GM13977 (cell line): Measurements from ENCODE around the gene KIF25.
"Not testable (repeated sequence)": the region's sequence is repeated elsewhere in the genome, so short reads cannot be mapped to it uniquely, and the experiment has no call there.

Experiments used
- DNase-seq: peaks from one replicate; pipeline ENCODE4 v3.0.0; 2012; ENCODE audit warnings: low spot score
- in situ Hi-C: fragments of 300-500 bp; cut with MboI; formaldehyde crosslinking; loops from one replicate; pipeline ENCODE4 v1.12.0; 2022; ENCODE audit warnings: low sequenced_read_pairs, low pct_unique_long_range_greater_than_20kb, mixed read lengths, inconsistent platforms; ENCODE audit not compliant: unreplicated experiment
- TF ChIP-seq, protein P1 (sequence below): IDR thresholded peaks from 2 replicates; pipeline ENCODE4 v1.5.1; 2012; ENCODE audit warnings: mild to moderate bottlenecking, control low read depth; ENCODE audit not compliant: insufficient read depth; ENCODE audit errors: extremely low read depth, missing control alignments

The KIF25 gene

DNA sequence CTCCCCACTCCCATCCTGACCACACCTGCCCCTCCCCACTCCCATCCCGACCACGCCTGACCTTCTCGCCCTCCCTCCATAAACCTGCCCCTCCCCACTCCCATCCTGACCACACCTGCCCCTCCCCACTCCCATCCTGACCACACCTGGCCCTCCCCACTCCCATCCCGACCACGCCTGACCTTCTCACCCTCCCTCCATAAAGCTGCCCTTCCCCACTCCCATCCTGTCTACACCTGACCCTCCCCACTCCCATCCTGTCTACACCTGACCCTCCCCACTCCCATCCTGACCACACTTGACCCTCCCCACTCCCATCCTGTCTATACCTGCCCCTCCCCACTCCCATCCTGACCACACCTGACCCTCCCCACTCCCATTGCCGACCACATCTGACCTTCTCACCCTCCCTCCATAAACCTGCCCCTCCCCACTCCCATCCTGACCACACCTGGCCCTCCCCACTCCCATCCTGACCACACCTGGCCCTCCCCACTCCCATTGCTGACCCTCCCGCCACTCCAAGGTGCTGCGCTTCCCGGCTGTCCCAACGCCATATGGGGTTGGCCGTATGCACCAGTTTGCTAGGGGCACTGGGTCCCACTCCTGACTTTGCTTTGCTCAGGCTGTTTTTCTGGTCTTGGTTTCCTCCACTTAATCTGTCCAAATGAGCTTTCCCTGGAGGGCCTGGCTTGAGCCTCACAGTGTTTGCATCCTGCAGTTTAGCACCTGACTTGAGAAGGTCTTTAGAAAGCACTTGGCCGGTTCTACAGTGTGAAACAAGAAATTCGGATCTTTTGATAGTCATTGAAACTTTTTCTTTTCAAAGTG lies 2.9 kb downstream of the KIF25 start:
- DNase-seq: no peak
- in situ Hi-C loops: no loop called here
- TF ChIP-seq, protein P1, sequence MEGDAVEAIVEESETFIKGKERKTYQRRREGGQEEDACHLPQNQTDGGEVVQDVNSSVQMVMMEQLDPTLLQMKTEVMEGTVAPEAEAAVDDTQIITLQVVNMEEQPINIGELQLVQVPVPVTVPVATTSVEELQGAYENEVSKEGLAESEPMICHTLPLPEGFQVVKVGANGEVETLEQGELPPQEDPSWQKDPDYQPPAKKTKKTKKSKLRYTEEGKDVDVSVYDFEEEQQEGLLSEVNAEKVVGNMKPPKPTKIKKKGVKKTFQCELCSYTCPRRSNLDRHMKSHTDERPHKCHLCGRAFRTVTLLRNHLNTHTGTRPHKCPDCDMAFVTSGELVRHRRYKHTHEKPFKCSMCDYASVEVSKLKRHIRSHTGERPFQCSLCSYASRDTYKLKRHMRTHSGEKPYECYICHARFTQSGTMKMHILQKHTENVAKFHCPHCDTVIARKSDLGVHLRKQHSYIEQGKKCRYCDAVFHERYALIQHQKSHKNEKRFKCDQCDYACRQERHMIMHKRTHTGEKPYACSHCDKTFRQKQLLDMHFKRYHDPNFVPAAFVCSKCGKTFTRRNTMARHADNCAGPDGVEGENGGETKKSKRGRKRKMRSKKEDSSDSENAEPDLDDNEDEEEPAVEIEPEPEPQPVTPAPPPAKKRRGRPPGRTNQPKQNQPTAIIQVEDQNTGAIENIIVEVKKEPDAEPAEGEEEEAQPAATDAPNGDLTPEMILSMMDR: no peak

DNA sequence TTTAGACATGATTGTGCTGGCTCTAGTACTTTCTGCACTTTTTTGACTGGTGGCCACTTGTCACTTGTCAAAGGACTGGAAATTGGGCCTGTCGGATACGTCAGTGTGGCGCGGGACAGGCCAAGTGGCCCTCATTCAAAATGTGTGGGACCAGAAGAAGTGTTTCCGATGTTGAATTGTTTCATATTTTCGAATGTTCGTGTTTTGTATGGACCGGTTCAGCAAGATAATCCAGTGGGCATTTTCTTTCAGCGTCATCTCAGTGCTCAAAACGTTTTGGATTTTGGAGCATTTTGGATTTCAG lies 3.5 kb downstream of the KIF25 start:
- no peak for DNase-seq

GRCh38 chr6:168001514-168001913 lies 4.0 kb downstream of the KIF25 start:
- DNase-seq, in situ Hi-C loops: not testable (repeated sequence)

More for the DNA sequence above, 3.5 kb downstream of the KIF25 start:
- TF ChIP-seq, protein P1: no peak
- in situ Hi-C loops: no loop called here

DNA sequence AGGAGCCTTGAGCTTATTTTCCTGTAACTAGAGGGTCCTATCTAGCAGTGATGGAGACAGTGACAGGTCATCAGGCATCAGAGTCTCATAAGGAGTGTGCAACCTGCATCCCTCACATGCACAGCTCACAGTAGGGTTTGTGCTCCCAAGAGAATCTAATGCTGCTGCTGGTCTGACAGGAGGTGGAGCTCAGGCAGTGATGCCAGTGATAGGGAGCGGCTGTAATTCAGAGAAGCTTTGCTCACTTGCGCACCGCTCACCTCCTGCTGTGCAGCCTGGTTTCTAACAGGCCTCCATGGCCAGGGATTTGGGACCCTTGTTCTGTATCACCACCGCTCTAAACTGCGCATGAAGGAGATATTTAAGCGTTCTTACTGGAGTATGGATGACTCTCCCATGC lies 5.3 kb downstream of the KIF25 start:
- TF ChIP-seq, protein P1: no peak
- in situ Hi-C loops: no loop called here
- no peak for DNase-seq

- no peak for DNase-seq
- in situ Hi-C loops: no loop called here
- TF ChIP-seq, protein P1: no peak
Observed at GRCh38 chr6:168004023-168004422, 6.6 kb downstream of the KIF25 start.

DNA sequence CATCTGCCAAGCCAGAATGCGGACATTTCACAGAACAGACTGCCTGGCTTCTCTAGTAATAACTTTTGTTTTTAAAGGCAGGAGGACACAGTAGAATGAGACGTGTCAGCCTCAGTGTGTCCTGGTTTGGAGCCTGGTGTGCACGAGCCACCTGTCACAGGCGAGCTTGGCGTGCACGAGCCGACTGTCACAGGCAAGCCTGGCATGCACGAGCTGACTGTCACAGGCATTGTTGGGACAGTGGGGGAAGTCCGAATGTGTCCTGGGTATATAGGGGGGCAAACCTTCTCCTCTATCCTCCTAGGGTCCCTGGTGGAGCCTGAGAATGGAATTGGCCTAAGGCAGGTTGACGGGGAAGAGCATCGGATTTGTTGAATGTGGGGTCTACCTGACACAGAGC lies 7.5 kb downstream of the KIF25 start:
- DNase-seq: no peak
- TF ChIP-seq, protein P1: no peak
- in situ Hi-C loops: no loop called here

DNA sequence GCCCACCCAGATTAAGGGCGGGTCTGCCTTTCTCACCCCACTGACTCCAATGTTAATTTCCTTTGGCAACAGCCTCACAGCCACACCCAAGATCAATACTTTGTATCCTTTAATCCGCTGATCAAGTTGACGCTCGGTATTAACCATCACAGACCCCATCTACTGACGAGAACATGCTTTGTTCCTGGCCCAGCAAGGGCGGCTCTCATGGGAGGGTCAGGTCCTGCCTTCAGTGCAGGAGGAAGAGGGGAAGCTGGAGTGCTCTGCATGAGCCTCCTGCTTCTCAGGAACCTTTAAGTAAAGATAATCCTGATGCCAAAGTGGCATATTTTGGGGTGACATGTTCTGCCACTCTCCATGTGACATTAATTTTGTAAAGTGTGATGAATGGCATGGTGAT lies 8.3 kb downstream of the KIF25 start:
- in situ Hi-C loops: no loop called here
- TF ChIP-seq, protein P1: no peak
- DNase-seq: no peak
